Bronchial epithelial cell (primary cell): ENCODE results near the gene KRTAP3-3. TPM values are rescaled to one million over a fixed set of nuclear protein-coding genes. Genes with fewer than 3 reads are reported as not detected.
"Not testable (repeated sequence)": the region's sequence is repeated elsewhere in the genome, so short reads cannot be mapped to it uniquely, and the experiment has no call there.

Source experiments
- DNase-seq: peaks from one replicate; pipeline ENCODE4 v3.0.0-alpha.2; 2010; ENCODE audit warnings: low read depth
- FAIRE-seq: peaks from 2 replicates; lab custom pipeline; 2011; peaks lifted over from hg19 to GRCh38; lab: Jason Lieb, UNC
- H3K27me3 ChIP-seq: 2 replicates; pipeline ENCODE4 v1.5.1; 2011; ENCODE audit warnings: low read length; ENCODE audit not compliant: control insufficient read depth, insufficient read depth
- H3K36me3 ChIP-seq: 2 replicates; pipeline ENCODE4 v1.5.1; 2011; ENCODE audit warnings: low read length; ENCODE audit not compliant: control insufficient read depth, insufficient read depth
- H3K4me3 ChIP-seq: 2 replicates; pipeline ENCODE4 v1.5.1; 2011; ENCODE audit warnings: mild to moderate bottlenecking, low read depth, low read length, control low read depth
- total RNA-seq: library from RNA; depleted of rRNA; stranded (reverse); fragments of >200 nt; gene quantifications from 2 replicates; pipeline ENCODE4 v1.2.1, GENCODE V29; 2014
- TF ChIP-seq, protein P1 (sequence below): IDR thresholded peaks from 2 replicates; pipeline ENCODE4 v1.5.1; 2011; ENCODE audit warnings: mild to moderate bottlenecking, moderate library complexity, low read length, control low read depth, inconsistent platforms; ENCODE audit not compliant: insufficient read depth, severe bottlenecking

Gene KRTAP3-3
- total RNA-seq, 1 donor from 2014 or later, result not detected

DNA sequence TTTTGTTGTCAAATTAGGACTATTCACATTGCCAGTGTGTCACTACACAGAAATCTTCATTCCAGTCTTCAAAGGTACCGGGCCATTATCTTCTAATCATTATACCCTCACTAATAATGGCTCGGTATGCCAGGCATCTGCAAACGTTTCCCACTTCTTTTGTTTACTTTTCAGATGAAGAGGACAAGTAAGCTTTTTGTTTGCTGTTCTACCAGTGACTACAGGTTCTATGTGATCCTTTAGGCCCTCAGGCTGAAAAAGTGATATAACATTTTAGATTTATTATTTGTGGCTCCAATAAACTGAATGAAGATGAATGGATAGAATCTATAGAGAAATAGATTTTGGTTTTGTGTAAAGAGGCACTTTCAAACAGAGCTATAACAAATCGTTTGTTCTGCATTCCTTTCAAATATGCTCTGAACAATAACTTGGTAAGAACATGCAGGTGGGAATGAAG lies 15.4 kb upstream of the KRTAP3-3 start:
- H3K4me3 ChIP-seq, result no peak overlapping the region
- DNase-seq, result peak; percentile 45

DNA sequence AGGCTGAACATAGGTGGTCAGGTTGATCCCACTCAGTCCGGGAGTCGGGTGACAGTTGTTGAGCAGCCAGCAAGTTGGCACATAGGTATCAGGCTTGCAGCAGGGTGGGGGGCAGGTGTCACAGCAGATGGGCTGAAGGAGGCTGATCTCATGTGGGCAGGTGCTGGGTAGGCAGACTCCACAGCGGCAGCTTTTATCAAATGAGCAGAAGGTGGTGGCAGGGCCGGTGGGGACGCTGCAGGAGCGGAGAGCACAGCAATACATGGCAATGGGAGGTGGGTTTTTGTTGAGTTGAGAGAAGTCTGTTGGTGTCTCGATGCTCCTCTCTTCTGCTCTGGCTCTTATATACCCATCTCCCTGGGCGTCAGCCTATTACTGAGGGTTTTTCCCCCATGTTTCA lies 14.8 kb upstream of the KRTAP3-3 start, which contains the start of gene KRTAP3-1:
KRTAP3-1 (minus strand) TSS at position 318 of the 400 bp plus-strand sequence; CDS start at position 264, 54 bp downstream.
- Histone ChIP-seq H3K36me3 (no peaks in the 10 kb centered on the region), H3K27me3 (no peaks in the 10 kb centered on the region), H3K4me3 (no peak within 1 kb of the TSS)
- FAIRE-seq (no peak), DNase-seq (no peak)
- TF ChIP-seq, protein P1, sequence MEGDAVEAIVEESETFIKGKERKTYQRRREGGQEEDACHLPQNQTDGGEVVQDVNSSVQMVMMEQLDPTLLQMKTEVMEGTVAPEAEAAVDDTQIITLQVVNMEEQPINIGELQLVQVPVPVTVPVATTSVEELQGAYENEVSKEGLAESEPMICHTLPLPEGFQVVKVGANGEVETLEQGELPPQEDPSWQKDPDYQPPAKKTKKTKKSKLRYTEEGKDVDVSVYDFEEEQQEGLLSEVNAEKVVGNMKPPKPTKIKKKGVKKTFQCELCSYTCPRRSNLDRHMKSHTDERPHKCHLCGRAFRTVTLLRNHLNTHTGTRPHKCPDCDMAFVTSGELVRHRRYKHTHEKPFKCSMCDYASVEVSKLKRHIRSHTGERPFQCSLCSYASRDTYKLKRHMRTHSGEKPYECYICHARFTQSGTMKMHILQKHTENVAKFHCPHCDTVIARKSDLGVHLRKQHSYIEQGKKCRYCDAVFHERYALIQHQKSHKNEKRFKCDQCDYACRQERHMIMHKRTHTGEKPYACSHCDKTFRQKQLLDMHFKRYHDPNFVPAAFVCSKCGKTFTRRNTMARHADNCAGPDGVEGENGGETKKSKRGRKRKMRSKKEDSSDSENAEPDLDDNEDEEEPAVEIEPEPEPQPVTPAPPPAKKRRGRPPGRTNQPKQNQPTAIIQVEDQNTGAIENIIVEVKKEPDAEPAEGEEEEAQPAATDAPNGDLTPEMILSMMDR, result no peak

More for the DNA sequence above, 15.4 kb upstream of the KRTAP3-3 start:
- Histone ChIP-seq H3K36me3 (no peaks in the 10 kb centered on the region), H3K27me3 (no peaks in the 10 kb centered on the region)
- no peak for FAIRE-seq
- TF ChIP-seq, protein P1, result no peak

DNA sequence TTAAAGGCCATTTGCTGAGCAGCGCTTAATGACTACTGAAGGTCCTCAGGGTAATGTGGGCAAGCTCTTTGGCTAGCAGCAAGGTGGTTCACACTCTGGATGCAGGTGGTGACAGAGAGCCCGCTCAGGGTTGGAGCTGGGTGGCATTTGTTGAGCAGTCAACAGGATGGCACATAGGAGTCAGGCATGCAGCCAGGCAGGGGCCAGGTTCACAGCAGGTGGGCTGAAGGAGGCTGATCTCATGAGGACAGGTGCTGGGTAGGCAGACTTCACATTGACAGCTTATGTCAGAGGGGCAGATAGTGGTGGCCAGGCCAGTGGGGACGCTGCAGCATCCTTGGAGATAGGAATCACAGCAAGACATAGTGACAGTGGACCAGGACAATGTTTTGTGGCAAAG lies 10.4 kb upstream of the KRTAP3-3 start:
- FAIRE-seq (no peak), DNase-seq (no peak)
- no peaks in the 10 kb centered on the region for H3K27me3 ChIP-seq
- H3K36me3 ChIP-seq, result no peaks in the 10 kb centered on the region
- no peak overlapping the region for H3K4me3 ChIP-seq
- TF ChIP-seq, protein P1, result no peak

DNA sequence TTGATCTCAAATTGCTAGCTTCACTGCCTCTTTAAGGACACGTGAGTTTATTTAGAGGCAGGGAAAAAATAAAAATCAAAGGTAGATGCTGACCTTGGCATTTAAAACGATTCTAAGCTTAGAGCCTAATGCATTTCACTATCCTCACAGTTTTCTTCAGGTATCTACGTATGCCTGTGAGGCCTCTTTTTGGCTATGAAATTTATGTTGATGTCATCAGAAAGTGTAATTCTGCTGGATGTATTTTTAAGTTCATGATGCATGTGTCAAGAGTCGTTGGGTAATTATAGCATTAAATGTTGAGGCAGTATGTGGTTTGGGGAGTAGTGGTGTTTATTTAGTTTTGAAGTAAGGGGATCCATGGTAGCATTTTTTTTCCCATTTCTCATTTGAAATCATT lies 10.0 kb upstream of the KRTAP3-3 start:
- DNase-seq (no peak), FAIRE-seq (no peak)
- H3K27me3 ChIP-seq, result no peaks in the 10 kb centered on the region
- no peak overlapping the region for H3K4me3 ChIP-seq
- H3K36me3 ChIP-seq, result no peaks in the 10 kb centered on the region
- TF ChIP-seq, protein P1, result no peak

DNA sequence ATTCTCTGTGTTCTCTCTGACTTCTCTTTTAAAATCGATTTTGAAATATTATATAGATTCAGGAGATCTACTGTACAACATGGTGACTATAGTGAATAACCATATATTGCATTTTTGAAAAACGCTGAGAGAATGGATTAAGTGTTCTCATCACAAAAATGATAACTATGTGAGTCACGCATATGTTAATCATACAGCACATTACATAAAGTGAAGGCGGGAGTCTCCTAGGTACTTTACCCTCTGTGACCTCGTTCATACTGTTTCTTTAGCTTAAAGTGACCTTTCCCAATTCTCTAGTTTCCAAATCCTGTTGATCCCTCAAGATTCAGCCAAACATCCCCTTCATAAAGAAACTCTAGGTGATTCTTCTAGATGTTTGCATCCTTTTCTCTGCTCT lies 8.8 kb upstream of the KRTAP3-3 start:
- DNase-seq, result peak; percentile 90
- FAIRE-seq, result no peak
- TF ChIP-seq, protein P1, result no peak
- no peak overlapping the region for H3K4me3 ChIP-seq
- H3K27me3 ChIP-seq, result no peaks in the 10 kb centered on the region
- H3K36me3 ChIP-seq, result no peaks in the 10 kb centered on the region

DNA sequence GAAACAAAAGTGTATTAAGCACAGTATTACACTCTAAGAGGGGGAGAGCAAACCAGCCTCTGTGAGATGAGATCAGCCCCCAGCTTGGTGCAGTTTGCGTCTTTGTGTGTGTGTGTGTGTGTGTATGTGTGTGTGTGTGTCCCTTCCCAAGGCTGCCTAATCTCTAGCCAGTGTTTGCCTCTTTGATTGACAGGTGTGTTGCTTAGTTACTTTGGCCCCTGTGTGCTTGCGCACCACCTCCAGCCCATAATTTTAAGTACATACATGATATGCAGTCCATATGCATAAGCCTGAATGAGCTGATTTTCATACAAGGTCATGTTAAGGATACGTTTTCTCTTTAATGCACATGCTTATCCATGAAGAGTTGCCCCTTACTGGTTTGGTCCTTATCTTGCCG lies 7.8 kb upstream of the KRTAP3-3 start:
- DNase-seq (no peak), FAIRE-seq (no peak)
- no peaks in the 10 kb centered on the region for H3K36me3 ChIP-seq
- H3K27me3 ChIP-seq, result no peaks in the 10 kb centered on the region
- TF ChIP-seq, protein P1, result no peak
- no peak overlapping the region for H3K4me3 ChIP-seq

DNA sequence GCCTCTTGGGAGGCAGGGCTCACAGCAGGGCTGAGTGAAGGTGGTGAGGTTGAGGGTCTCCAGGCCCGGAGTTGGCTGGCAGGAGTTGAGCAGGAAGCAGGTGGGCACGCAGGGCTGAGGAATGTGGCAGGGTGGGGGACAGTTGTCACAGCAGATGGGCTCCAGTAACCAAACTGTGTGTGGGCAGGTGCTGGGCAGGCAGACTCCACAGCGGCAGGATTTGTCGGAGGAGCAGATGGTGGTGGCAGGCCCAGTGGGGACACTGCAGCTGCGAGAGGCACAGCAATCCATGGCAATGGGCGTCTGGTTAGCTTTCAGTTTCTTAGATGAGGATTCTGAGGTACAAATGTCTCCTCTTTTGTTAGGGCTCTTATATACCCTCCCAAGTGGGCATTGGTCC lies 5.6 kb upstream of the KRTAP3-3 start, which contains the start of gene KRTAP3-2:
KRTAP3-2 (minus strand) TSS at position 344 of the 400 bp plus-strand sequence; CDS start at position 291, 53 bp downstream.
- DNase-seq, H3K4me3 ChIP-seq, H3K36me3 ChIP-seq, H3K27me3 ChIP-seq: not testable (repeated sequence)
- FAIRE-seq, result peak; percentile 55
